HPDE6-E6E7 (cell line): Measurements from ENCODE around the gene RBX1.
"Not testable (repeated sequence)": the region's sequence is repeated elsewhere in the genome, so short reads cannot be mapped to it uniquely, and the experiment has no call there.

ENCODE experiments used
- DNase-seq: peaks from one replicate; pipeline ENCODE4 v3.0.0; 2011; ENCODE audit warnings: missing footprints; ENCODE audit errors: extremely low spot score

RBX1 gene

DNA sequence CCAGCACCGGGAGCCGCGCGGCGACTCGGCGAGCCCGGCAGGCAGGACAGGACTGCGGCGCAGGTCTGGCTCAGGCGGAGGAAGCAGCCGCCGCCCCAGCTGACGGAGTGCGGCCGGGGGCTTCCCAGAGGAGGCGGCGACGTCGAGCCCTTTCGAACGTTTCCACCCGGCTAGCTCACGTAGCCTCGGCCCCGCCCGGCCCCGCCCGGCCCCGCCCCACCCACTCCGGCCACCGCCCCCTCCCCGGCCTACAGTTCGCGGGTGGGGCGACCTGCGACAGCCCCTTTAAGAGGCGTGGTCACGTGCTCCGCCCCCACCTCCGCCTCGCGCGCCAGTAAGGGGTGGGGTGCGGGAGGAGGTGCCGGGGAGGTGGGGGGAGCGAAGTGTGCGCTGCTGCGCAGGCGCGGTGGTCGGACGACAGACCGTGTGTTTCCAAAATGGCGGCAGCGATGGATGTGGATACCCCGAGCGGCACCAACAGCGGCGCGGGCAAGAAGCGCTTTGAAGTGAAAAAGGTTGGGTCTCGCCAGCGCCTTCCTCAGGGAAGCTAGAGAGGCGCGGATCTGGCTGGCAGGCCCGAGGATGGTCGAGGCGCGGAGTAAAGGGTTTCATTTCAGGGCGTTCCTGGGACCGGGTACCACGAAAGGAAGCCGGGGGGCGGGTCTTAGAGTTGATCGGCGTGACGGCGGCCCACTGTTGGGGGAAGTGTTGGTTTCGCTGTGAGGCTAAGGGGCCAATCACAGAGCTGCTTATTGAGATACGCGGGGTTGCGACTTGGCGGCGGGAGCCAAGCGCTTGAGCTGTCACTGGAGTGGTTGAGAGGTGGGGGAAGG lies at the start of gene RBX1:
RBX1 (plus strand) TSS at position 417 of the 833 bp plus-strand sequence; CDS start at position 438, 21 bp downstream.
- peak; percentile 93 for DNase-seq

- DNase-seq = no peak
Observed at GRCh38 chr22:40904101-40904500, 47.1 kb upstream of the RBX1 start.

DNA sequence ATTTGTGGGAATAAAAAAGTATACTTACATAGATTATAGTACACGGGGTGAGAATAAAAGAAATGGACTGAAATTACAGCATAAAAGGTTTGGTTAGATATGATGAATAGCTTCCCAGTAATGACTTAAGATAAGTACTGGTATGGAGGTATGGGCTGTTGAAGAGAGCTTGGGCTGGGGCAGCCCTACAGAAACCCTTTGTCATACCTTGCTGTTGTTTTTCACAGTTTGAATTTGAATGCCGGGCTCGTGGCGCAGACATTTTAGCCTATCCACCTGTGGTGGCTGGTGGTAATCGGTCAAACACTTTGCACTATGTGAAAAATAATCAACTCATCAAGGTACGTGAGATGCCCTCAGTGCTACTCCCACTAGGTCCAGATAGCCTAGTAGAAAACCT lies 42.3 kb upstream of the RBX1 start:
- no peak for DNase-seq

GRCh38 chr22:40911772-40912171 lies 39.4 kb upstream of the RBX1 start:
- DNase-seq = no peak

DNA sequence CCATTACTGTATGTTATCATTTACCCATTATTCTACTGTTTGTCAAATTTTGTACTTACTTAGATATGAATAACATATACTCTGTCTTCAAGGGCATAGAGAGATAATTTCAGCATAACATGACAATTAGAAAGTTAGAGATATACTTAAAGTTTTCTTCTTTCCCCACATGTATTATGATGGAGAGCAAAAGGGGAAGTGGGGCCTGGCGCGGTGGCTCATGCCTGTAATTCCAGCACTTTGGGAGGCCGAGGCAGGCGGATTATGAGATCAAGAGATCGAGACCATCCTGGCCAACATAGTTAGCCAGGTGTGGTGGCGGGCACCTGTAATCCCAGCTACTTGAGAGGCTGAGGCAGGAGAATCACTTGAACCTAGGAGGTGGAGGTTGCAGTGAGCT lies 38.2 kb upstream of the RBX1 start:
- DNase-seq = not testable (repeated sequence)

DNA sequence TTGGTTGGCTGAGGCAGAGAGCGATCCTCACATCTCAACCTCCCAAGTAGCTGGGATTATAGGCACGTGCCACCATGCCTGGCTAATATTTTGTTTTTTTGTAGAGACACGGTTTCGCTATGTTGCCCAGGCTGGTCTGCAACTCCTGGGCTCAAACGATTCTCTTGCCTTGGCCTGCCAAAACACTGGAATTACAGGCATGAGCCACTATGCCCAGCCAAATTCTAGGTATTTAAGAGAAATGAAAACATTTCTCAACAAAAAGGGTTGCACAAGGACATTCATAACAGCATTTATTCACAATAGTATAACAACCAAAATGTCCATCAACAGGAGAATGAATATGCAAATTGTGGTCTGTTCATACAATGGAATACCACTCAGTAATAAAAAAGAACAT lies 31.7 kb upstream of the RBX1 start:
- no peak for DNase-seq

GRCh38 chr22:40920526-40920925 lies 30.7 kb upstream of the RBX1 start:
- no peak for DNase-seq

- peak; percentile 20 for DNase-seq
Observed at GRCh38 chr22:40922484-40923303, 28.5 kb upstream of the RBX1 start.

GRCh38 chr22:40928657-40929056 lies 22.5 kb upstream of the RBX1 start:
- DNase-seq = no peak

DNA sequence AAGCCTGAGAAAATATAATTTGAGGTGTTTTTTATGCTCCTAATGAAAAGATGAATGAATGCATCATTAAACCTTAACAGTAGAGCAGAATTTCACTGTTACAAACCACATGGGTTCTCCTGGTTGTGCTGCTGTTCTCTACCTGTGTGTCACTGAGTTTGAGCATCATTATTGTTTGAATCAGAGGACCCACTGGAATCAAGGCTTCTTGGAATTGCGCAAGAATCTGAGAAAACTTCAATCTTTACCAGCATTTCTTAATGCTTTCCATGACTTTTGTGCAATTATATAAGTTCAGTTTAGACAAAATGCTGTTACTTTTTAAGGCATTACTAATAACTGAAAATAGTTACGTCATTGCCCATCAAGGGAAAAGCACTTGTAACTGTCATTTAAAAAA lies 18.8 kb upstream of the RBX1 start:
- no peak for DNase-seq

DNA sequence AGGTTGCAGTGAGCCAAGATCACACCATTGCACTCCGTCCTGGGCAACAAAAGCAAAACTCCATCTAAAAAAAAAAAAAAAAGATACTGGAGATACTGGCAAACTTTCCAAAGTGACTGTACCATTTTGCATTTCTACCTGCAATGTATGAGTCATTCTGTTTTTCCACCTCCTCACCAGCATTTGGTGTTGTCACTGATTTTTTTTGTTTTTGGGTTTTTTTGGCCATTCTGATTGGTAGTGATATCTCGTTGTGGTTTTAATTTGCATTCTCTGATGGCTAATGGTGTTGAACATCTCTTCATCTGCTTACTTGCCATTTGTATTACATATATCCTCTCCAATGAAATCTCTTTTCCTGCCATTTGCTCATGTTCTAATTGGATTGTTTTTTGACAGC lies 12.0 kb upstream of the RBX1 start:
- DNase-seq = no peak

DNA sequence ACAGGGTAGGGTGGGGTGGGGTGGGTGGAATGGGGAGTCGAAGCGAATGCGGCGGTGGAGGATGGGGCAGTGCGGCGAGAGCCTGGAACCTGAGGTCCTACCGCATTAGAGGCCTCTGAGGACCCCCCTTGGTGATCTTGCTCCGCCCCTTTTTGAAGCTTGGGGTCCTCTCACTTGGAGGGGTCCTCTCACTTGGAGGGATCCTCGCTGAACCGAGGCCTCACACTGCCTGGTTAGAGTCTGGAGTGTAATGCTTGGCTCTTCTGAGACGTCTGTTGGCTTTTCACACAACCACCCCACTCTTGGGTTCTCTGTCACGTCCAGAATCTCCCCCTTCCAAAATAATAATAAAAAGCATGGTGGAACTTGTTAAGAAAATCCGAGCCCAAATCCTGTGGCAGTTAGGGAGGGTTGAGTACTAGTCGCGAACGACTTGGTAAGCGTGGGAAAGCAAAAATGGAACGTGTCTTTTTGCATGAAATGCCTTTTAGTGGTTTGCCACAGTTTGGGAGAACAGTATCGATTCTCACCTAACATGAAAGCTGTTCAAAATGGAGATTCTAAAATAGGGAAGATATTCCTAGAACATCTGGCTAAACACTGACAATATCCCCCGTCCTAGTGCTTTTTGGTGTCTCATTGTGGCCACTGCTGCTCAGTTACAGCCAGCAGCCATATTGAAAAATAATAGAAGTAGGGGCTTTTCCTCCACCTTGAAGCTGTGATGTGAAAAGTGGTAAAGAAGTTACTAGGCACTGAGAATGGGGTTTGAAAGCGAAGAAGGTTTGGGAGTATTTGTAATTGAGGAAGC lies 822 bp downstream of the RBX1 start:
- DNase-seq = no peak

DNA sequence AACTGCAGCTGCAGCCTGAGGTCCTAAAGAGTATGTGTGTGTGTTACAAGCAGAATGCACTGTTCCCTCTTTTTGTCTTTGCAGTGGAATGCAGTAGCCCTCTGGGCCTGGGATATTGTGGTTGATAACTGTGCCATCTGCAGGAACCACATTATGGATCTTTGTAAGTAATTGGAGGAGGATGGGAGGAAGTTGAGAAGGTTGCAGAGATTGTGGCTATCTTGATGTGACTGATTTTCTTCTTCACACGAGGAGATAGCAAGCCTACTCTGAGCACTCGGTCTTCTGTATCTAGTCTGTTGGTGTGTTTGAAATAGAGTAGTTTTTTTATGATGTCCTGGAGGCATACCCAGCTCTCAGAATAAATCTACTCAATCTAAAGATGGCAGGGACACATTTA lies 2.3 kb downstream of the RBX1 start:
- DNase-seq = no peak

- no peak for DNase-seq
Observed at GRCh38 chr22:40954113-40954512, 2.9 kb downstream of the RBX1 start.

- DNase-seq = no peak
Observed at GRCh38 chr22:40955571-40955970, 4.4 kb downstream of the RBX1 start.

GRCh38 chr22:40957601-40958000 lies 6.4 kb downstream of the RBX1 start:
- DNase-seq = no peak

DNA sequence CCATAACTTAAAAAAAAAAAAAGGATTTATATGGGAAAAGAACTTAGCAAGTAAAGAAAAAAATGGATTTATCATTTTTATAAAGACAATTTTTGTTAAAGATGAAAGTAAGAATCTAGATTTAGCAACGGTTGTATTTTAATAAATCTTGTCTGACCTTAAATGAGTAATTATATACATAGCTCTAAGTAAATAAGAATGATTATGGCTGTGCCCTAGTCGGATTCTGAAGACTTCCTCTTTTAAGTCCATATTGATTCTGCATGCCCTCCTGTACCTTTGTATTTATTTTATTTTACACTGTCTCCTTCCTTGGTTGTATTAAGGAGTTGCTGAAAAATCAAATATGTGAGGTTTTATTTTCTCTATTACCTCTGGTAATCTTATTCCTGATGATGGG lies 7.1 kb downstream of the RBX1 start:
- DNase-seq = no peak

GRCh38 chr22:40960145-40960544 lies 9.0 kb downstream of the RBX1 start:
- DNase-seq = no peak

GRCh38 chr22:40965936-40966725 lies 15.0 kb downstream of the RBX1 start:
- no peak for DNase-seq

- no peak for DNase-seq
Observed at GRCh38 chr22:40966726-40967085, 15.5 kb downstream of the RBX1 start.

GRCh38 chr22:40967111-40967760 lies 16.1 kb downstream of the RBX1 start:
- no peak for DNase-seq
